ENCODE data around the gene ZNF132.
"Not testable (repeated sequence)": the region's sequence is repeated elsewhere in the genome, so short reads cannot be mapped to it uniquely, and the experiment has no call there.

ZNF132 gene

DNA sequence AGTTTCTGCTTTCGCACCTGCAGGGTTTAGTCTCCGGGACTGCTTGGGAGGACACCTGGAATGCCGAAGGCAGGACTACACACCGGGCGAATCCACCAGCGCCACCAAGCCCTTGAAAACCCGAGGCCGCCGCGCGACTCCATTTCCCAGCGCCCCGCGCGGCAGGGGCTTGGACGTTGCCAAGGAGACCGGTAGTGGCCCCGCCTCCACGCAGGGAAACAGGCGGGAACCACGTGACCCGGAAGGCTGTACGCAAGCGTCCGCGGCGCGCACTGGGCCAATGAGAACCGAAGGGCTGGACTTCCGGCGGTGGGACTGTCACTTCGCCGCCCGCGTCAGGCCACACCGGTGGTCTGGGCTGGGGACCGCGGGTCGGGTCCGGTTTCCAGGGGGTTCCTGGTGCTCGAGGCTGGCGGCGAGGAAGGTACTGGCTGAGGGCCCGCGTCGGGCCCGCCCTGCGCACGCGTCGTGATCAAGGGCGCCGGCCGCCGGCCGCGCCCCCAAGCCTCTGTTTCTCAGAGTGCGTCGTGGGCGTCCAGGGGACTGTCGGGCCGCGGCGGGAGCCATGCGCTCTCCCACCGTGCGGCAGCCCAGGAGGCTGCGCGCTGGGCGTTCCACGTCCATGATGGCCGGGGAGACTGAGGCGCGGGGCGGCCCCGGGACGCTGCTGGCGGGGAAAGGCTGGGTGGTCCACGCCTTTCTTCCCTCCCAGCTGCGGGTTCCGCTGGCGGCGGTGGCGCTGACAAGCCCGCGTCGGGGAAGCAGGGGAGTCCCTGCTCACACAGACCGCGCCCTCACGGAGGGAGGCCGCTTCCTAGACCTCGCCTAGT lies 27.0 kb upstream of the ZNF132 start, which contains the start of gene ZNF324:
Gene ZNF324, plus strand, starts transcription at position 321 of the 830 bp plus-strand sequence. CDS start 2,106 bp downstream, outside the sequence.
- DNase-seq (ENCODE audit: low spot score), result peak; percentile 99

- DNase-seq (ENCODE audit: low spot score), result no peak
These were observed 26.3 kb upstream of the ZNF132 start for GRCh38 chr19:58466089-58466759.

DNA sequence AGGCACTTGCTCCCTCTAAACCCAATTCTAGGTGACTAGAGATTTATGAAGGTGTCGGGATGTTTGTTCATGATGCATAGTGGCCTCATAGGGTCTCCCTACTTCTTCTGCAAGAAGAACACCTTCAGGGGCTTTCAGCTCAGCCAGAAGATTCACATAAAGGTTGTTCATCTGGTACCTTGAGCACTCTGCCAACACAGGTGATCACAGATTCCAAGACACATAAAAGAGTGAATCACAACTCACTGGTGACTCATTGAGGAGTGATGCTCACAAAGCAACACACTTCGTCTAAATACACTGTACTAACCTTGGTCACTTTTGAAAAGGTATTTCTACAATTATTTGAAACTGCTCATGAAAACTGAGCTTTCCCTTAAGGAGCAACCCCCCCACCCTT lies 20.1 kb upstream of the ZNF132 start:
- no peak for DNase-seq (ENCODE audit: low spot score)

DNA sequence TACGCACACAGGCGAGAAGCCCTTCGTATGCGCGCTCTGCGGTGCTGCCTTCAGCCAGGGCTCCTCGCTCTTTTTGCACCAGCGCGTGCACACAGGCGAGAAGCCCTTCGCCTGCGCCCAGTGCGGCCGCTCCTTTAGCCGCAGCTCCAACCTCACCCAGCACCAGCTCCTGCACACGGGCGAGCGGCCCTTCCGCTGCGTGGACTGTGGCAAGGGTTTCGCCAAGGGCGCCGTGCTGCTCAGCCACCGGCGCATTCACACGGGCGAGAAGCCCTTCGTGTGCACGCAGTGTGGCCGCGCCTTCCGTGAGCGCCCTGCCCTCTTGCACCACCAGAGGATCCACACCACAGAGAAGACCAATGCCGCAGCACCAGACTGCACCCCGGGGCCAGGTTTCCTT lies 16.2 kb upstream of the ZNF132 start:
- DNase-seq (ENCODE audit: low spot score), result no peak

DNA sequence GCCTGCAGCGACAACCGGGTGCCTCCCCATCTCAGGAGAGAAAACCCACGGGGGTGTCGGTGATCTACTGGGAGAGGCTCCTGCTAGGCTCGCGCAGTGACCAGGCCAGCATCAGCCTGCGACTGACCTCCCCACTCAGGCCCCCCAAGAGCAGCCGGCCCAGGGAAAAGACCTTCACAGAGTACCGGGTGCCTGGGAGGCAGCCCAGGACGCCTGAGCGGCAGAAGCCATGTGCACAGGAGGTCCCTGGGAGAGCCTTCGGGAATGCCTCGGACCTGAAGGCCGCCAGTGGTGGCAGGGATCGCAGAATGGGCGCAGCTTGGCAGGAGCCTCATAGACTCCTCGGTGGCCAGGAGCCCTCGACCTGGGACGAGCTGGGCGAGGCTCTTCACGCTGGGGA lies 15.4 kb upstream of the ZNF132 start:
- no peak for DNase-seq (ENCODE audit: low spot score)

DNA sequence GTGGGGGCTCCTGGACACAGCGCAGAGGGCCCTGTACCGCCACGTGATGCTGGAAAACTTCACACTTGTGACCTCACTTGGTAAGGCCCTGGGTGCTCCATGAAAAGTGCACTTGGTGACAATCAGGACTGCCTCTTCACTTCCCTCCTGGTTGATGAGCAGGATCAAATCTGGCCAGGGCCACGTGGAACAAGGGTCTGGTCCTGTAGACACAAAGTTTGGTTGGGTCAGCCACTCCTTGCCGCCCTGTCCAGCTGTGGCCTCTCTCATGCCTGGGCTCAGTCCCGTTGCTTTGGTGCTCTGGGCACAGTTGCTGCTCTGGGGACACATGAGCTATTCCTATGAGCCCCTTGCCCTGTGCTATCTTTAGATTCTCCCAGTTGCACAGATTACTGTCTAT lies 13.8 kb upstream of the ZNF132 start:
- no peak for DNase-seq (ENCODE audit: low spot score)

GRCh38 chr19:58451358-58452101 lies 11.6 kb upstream of the ZNF132 start, which contains the start of gene ZNF324B:
TSS of gene ZNF324B (plus strand) at chr19:58451622. CDS start at chr19:58453702, 2,080 bp downstream.
- peak; percentile 97 for DNase-seq (ENCODE audit: low spot score)

- no peak for DNase-seq (ENCODE audit: low spot score)
These were observed 11.0 kb upstream of the ZNF132 start for GRCh38 chr19:58450856-58451357.

DNA sequence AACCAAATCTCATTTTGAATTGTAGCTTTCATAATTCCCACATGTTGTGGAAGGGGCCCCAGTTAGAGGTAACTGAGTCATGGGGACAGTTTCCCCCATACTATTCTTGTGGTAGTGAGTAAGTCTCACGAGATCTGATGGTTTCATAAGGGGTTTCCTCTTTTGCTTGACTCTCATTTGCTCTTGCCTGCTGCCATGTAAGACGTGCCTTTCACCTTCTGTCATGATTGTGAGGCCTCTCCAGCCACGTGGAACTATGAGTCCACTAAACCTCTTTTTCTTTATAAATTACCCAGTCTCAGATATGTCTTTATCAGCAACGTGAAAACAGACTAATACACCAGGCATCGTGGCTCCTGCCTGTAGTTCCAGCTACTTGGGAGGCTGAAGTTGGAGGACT lies 10.0 kb upstream of the ZNF132 start:
- not testable (repeated sequence) for DNase-seq (ENCODE audit: low spot score)

- DNase-seq (ENCODE audit: low spot score), result not testable (repeated sequence)
These were observed 8.9 kb upstream of the ZNF132 start for GRCh38 chr19:58448860-58449259.

- DNase-seq (ENCODE audit: low spot score), result not testable (repeated sequence)
These were observed 3.0 kb upstream of the ZNF132 start for GRCh38 chr19:58442986-58443385.

DNA sequence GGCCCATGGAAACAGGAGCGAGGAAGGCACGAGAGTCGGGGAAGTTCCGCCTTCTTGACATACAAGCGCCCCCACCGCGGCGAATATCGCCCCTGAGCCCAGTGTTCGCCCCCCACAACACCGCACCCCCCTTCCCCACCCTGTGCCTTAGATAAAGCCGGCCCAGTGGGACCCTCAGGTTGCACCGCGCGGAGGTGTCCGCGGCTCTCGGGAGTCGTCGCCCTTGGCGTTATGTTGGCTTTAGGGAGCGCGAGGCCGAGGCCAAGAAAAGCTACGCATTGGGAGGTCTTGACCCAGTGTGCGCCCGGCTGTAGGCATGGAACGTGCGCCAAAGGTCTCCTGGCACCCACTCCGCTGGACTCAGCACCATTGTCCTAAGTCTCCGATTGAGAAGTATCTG lies 603 bp upstream of the ZNF132 start:
- DNase-seq (ENCODE audit: low spot score), result no peak

- no peak for DNase-seq (ENCODE audit: low spot score)
These were observed 5.7 kb downstream of the ZNF132 start for GRCh38 chr19:58434217-58434616.

DNA sequence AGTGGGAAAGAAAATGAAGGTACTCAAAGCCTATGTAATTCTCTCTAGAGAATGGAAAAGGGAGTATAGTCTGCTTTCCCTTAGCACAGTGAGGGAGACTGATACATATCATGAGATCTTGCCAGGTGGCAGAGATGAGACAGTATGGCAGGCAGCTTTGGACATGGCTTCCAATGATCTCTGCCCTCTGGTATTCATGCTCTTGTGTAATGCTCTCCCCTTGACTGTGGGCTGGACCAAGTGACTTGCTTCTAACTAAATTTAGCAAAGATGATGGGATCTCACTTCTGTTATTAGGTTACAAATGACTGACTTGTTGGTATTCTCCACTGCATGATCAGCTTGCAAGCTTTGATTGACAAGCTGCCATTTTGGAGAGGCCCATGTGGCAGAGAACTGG lies 10.2 kb downstream of the ZNF132 start:
- no peak for DNase-seq (ENCODE audit: low spot score)

DNA sequence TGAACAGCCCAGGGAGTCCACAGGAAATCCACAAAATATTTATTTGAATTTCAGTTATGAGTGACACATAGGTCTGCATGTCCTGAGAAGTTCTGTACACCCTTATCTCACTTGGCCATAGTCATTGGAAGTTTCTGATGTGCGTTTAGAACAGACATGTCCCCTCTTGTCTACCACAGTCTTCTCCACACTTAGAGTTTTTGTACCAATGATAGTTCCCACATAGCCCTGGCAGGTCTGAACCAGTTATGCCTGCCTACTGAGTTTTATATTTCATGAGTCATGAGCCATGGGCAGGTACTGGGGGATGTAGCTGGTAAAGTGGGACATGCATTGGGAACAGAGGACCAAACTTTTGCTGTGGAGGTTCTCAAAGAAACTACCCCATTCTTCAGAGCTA lies 11.3 kb downstream of the ZNF132 start:
- DNase-seq (ENCODE audit: low spot score), result no peak

DNA sequence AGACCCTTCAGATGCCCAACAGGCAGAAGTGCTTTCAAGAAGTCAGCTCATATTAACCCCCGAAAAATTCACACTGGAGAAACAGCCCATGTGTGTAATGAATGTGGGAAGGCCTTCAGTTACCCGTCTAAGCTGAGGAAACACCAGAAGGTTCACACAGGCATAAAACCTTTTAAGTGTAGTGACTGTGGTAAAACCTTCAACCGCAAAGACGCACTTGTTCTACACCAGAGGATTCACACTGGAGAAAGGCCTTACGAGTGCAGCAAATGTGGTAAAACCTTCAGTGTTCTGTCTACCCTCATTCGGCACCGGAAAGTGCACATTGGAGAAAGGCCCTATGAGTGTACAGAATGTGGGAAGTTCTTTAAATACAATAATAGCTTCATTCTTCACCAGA lies 22.9 kb downstream of the ZNF132 start:
- DNase-seq (ENCODE audit: low spot score), result no peak

DNA sequence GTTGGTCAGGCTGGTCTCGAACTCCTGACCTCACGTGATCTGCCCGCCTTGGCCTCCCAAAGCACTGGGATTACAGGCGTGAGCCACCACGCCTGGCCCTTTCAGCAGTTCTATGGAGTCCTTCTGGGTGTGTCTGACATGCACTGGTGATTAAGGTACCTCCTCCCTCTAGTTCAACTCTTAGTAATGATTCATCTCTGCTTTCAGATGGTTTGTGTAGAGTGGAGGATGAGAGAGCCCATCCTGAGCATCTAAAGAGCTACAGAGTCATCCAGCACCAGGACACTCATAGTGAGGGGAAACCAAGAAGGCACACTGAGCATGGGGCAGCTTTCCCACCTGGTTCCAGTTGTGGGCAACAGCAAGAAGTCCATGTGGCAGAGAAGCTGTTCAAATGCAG lies 23.3 kb downstream of the ZNF132 start:
- no peak for DNase-seq (ENCODE audit: low spot score)

- no peak for DNase-seq (ENCODE audit: low spot score)
These were observed 30.8 kb downstream of the ZNF132 start for GRCh38 chr19:58409010-58409790.

GRCh38 chr19:58408152-58409009 lies 31.6 kb downstream of the ZNF132 start, which contains the start of gene ZNF584:
TSS of gene ZNF584 (plus strand) at chr19:58408649. CDS start at chr19:58409148, 499 bp downstream.
- DNase-seq (ENCODE audit: low spot score), result peak; percentile 97

DNA sequence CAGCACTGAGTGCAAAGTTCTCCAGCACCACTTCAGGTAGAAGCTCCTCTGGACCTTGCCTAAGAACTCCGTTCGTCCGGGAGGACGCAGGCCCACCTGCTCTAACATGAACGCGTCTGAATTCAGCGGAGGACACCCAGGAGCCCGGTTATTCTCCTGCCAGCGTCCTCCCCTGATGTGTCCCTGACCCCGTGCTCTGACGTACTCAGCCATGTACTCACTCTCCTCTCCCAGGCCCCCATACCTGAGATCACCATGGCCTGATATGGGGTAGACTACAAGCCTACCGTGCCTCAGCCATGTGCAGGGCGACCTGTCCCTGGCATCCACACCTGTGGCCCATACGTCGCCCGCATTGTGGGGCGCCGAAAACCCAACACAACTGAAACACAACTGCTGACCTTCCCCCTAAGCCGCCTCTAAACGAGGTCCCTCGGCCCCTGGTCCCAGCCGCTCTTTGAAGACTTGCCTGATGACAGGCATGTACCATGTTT lies 32.2 kb downstream of the ZNF132 start:
- no peak for DNase-seq (ENCODE audit: low spot score)
